T-cell (primary cell): ENCODE results near the gene ANO4. TPM values are rescaled to one million over a fixed set of nuclear protein-coding genes. Genes with fewer than 3 reads are reported as not detected.

Experiments used
- ATAC-seq, 4 experiments: fragments of 200-7000 bp in 3 of 4; fragments of 150-1000 bp in 1 of 4; cut with Tn5 transposase; replicated peaks in 1 of 4; 1 replicate in 3 of 4; 2 replicates in 1 of 4; pipeline ENCODE4 v1.10.0; 2021; ENCODE audit warnings: moderate library complexity in 3 of 4, mild to moderate bottlenecking in 2 of 4, moderate number of reproducible peaks in 1 of 4
- CTCF ChIA-PET, 2 donors: fragments of 300-600 bp; sonication (Branson Sonifier 250); formaldehyde crosslinking; loops; one replicate each; lab custom pipeline; 2022; ENCODE audit warnings: antibody characterized with exemption in 2 of 2; lab: Charles Lee
- POLR2A ChIA-PET, 2 donors: fragments of 300-600 bp; sonication (Branson Sonifier 250); formaldehyde crosslinking; loops; one replicate each; lab custom pipeline; 2022; ENCODE audit warnings: antibody characterized with exemption in 2 of 2; lab: Charles Lee
- DNase-seq, 35 experiments: peaks; one replicate each; pipeline versions ENCODE4 v3.0.0 to v3.0.0-alpha.2; 2013 to 2023
- H3K27ac ChIP-seq: one replicate; pipeline ENCODE4 v1.5.1; 2013; ENCODE audit warnings: low read length
- H3K27me3 ChIP-seq, 2 experiments: replicated peaks in 1 of 2; 1 replicate in 1 of 2; 2 replicates in 1 of 2; pipeline versions ENCODE4 v1.6.1 to v1.7.0; 2013; ENCODE audit warnings: low read length in 1 of 2, mixed read lengths in 1 of 2; ENCODE audit not compliant: control insufficient read depth in 2 of 2, insufficient read depth in 2 of 2; ENCODE audit errors: extremely low read depth in 1 of 2
- H3K36me3 ChIP-seq, 2 donors: 1 replicate in 1 of 2; 2 replicates in 1 of 2; pipeline versions ENCODE4 v1.6.1 to v1.7.0; 2013; ENCODE audit warnings: low read length in 1 of 2; ENCODE audit not compliant: control insufficient read depth in 2 of 2, insufficient read depth in 1 of 2; ENCODE audit errors: extremely low read depth in 1 of 2
- H3K4me1 ChIP-seq, 2 experiments: 1 replicate in 1 of 2; 2 replicates in 1 of 2; pipeline versions ENCODE4 v1.6.1 to v1.7.0; 2013; ENCODE audit warnings: low read length in 2 of 2, mixed read lengths in 1 of 2; ENCODE audit not compliant: insufficient read depth in 2 of 2, control insufficient read depth in 1 of 2; ENCODE audit errors: extremely low read depth in 1 of 2
- H3K4me3 ChIP-seq, 2 donors: 1 replicate in 1 of 2; 2 replicates in 1 of 2; pipeline versions ENCODE4 v1.5.1 to v1.7.0; 2013; ENCODE audit warnings: mild to moderate bottlenecking in 2 of 2, low read length in 1 of 2, moderate library complexity in 1 of 2; ENCODE audit not compliant: control insufficient read depth in 1 of 2; ENCODE audit errors: extremely low read depth in 1 of 2
- H3K9me3 ChIP-seq: 2 replicates; pipeline ENCODE4 v1.7.0; 2013
- H3K27ac Mint-ChIP-seq, 2 donors: one replicate each; pipeline ENCODE4 v1.8.0; 2020 to 2021; ENCODE audit warnings: mild to moderate bottlenecking in 2 of 2, mixed read lengths in 2 of 2
- H3K27me3 Mint-ChIP-seq, 2 donors: one replicate each; pipeline ENCODE4 v1.8.0; 2021 to 2022; ENCODE audit warnings: mixed read lengths in 2 of 2
- H3K36me3 Mint-ChIP-seq: one replicate; pipeline ENCODE4 v1.8.0; 2021; ENCODE audit warnings: mixed read lengths
- H3K4me1 Mint-ChIP-seq, 3 donors: one replicate each; pipeline ENCODE4 v1.8.0; 2020 to 2022; ENCODE audit warnings: mixed read lengths in 3 of 3, mild to moderate bottlenecking in 1 of 3
- H3K4me3 Mint-ChIP-seq, 3 donors: one replicate each; pipeline ENCODE4 v1.8.0; 2020 to 2022; ENCODE audit warnings: mild to moderate bottlenecking in 3 of 3, mixed read lengths in 3 of 3, moderate library complexity in 3 of 3
- H3K9me3 Mint-ChIP-seq, 3 donors: one replicate each; pipeline ENCODE4 v1.8.0; 2020 to 2022; ENCODE audit warnings: mixed read lengths in 3 of 3
- WGBS: methylation state at CpG from one replicate; pipeline ENCODE4 v1.1.5; 2013; ENCODE audit warnings: missing lambda C conversion rate; ENCODE audit not compliant: insufficient coverage; 5-methylcytosine and 5-hydroxymethylcytosine counted together
- total RNA-seq, 35 experiments: library from RNA in 6 of 35; stranded (reverse) in 6 of 35; fragments of 120-200 nt in 1 of 35; gene quantifications; one replicate each; pipeline versions ENCODE4 v1.2.1 to v1.2.4 and lab custom pipeline; 2013 to 2026

Gene ANO4
- total RNA-seq, 5 donors from 2014 or later (not counting 1 experiment from before 2014, with no cell fraction given), result 0.26 TPM; not detected in 4

DNA sequence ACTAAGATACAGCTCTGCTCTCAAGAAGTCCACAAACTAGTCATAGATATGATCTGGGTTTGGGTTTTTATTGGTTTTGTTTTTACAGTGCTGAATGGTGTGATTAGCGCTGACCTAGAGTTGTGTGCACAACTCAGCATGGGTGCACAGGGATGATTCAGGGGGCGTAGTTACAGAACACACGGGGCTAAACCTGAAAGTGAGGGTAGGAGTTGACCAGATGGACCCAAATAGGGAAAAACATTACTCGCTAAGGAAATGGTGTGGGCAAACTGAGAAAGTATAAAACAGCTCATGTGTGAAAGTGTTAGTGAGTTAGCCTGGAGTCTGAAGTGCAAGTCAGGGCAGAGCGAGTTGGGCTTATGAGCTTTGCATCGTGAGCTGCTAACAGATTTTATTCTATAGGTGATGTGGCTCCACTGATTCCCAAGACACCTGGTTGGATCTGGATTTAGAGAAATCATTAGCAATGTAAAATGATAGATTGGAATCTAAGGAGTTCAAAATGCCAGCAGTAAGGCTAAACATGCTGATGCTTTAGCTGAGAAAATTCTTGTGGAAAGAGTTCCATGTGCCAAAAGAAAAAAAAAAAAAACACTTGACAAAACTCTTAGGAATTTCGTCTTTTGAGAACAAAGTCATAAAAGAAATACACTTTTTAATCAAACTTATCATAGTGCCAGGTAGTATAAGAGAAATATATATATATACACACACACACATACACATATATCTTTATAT, 280.5 kb downstream of the ANO4 start:
- no peaks in the 10 kb centered on the region for H3K36me3 Mint-ChIP-seq
- H3K27ac Mint-ChIP-seq, result no peak overlapping the region
- Histone ChIP-seq H3K4me1 (no peaks in the 10 kb centered on the region), H3K27ac (no peak overlapping the region), H3K36me3 (no peaks in the 10 kb centered on the region), H3K27me3 (no peaks in the 10 kb centered on the region), H3K9me3 (no peaks in the 10 kb centered on the region), H3K4me3 (no peak overlapping the region)
- DNase-seq (no peak), ATAC-seq (no peak)
- no peak overlapping the region for H3K4me3 Mint-ChIP-seq
- peaks cover 0 to 4% (median 0%) of the 10 kb centered on the region in 3 donors for H3K4me1 Mint-ChIP-seq
- CTCF ChIA-PET, result no interaction called here
- H3K27me3 Mint-ChIP-seq, result no peaks in the 10 kb centered on the region
- peaks cover 0 to 6% (median 6%) of the 10 kb centered on the region in 3 donors for H3K9me3 Mint-ChIP-seq
- WGBS, result 44% methylated on average over 6 of the region's 7 CpGs
- POLR2A ChIA-PET, result no interaction called here

DNA sequence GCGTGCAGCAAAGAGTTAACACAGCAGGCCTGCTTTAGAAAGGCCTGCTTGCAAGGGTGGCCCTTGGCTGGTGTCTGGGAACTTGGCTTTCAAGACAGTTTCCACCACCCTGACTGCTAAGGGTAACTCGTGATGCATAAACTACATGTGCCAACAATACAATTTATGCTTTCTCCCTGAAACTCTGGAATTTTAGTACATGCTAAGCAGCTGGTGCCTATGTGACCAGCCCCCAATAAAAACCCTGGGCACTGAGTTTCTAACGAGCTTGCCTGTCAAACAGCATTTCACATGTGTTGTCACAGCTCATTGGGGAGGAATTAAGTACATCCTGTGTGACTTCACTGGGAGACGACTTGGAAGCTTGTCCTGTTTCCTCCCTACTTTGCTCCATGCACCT, 282.3 kb downstream of the ANO4 start:
- no peak overlapping the region for H3K27ac ChIP-seq
- 91% methylated on average over 1 of the region's 4 CpGs for WGBS
- Mint-ChIP-seq H3K27me3 (no peaks in the 10 kb centered on the region), H3K4me3 (no peak overlapping the region), H3K4me1 (peaks cover 0 to 4% (median 0%) of the 10 kb centered on the region in 3 donors), H3K36me3 (no peaks in the 10 kb centered on the region), H3K9me3 (peaks cover 0 to 2% (median 0%) of the 10 kb centered on the region in 3 donors), H3K27ac (no peak overlapping the region)
- DNase-seq, result no peak
- no peaks in the 10 kb centered on the region for H3K27me3 ChIP-seq
- no peak for ATAC-seq
- H3K36me3 ChIP-seq, result no peaks in the 10 kb centered on the region
- H3K9me3 ChIP-seq, result no peaks in the 10 kb centered on the region
- no peaks in the 10 kb centered on the region for H3K4me1 ChIP-seq
- ChIA-PET POLR2A (no interaction called here), CTCF (no interaction called here)
- no peak overlapping the region for H3K4me3 ChIP-seq

DNA sequence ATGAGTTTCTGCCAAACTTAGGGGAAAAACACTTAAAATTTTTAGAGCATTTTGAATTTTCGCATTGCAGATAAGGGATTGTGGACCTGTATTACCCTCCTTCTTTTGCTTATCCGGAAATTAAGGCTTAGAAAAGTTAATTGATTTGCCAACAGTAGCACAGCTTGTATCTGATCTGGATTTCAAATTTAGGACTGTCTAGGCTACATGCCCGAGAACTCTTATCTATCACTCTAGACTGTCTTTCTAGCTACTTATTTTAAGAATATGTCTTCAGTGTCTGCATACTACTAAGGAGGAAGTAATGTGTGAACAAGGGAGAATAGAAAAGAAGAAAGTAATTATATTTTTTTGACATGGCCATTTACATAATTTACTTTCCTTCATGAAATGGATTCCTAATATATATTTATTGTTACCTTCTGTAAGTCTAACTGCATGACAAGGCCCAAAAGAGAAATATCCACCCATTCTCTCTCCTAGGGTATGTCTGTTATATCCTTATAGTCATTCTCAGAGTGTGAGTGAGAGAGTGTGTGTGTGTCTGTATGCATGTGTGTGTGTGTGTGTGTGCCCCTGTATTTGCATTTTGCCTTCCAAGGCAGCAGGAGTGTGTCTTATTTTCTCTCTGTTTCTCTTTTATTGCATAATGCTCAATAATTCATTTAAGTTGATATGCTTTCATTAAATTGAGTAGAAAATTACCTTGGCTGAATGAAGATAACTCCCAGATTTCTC, 283.4 kb downstream of the ANO4 start:
- no peak for DNase-seq
- Histone ChIP-seq H3K27me3 (no peaks in the 10 kb centered on the region), H3K27ac (no peak overlapping the region), H3K4me1 (no peaks in the 10 kb centered on the region), H3K9me3 (no peaks in the 10 kb centered on the region), H3K4me3 (no peak overlapping the region), H3K36me3 (no peaks in the 10 kb centered on the region)
- no peak overlapping the region for H3K27ac Mint-ChIP-seq
- ChIA-PET CTCF (interaction anchor here in 1 of 2 donors (0.6 kb wide), 1 partner anchor 56 kb away, joined by 7 read pairs; no protein-coding TSS in a partner anchor), POLR2A (no interaction called here)
- peaks cover 0 to 4% of the 10 kb centered on the region in 2 donors for H3K27me3 Mint-ChIP-seq
- 100% methylated on average over 1 of the region's 3 CpGs for whole genome bisulfite sequencing
- H3K4me1 Mint-ChIP-seq, result peaks cover 0 to 4% (median 0%) of the 10 kb centered on the region in 3 donors
- no peak overlapping the region for H3K4me3 Mint-ChIP-seq
- peaks cover 0 to 5% (median 2%) of the 10 kb centered on the region in 3 donors for H3K9me3 Mint-ChIP-seq
- no peak for ATAC-seq
- H3K36me3 Mint-ChIP-seq, result no peaks in the 10 kb centered on the region

DNA sequence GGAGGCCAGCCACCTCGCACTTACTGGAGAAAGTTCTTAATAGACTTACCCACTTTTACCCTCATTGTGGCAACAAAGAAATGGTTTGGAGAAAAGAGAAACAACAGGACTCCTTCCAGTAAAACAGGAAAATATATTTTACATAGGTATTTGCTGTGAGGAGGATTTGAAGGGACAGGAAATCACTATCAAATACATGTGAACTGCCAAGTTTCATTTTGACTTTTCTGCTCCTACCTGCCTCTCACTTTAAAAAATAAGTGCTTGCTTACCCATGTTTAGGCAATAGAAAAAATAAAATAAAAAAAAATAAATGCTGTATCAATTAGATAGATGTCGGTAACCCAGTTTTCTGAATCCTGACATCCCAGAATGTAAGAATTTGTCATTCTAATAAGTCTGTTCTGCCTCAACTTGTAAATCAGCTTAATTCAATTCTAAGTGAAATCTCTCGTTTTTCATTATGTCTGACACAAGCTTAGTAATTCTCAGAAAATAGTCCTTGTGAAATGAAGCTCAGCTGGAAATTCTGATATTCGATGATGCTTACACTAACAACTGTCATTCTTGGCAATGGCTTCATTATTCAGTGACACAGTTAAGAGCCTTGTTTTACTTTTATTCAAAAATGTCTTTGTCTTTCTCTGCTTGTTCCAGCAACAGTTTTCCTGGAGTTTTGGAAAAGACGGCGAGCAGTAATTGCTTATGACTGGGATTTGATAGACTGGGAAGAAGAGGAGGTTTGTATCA, 284.1 kb downstream of the ANO4 start:
- Histone ChIP-seq H3K4me1 (no peaks in the 10 kb centered on the region), H3K36me3 (no peaks in the 10 kb centered on the region), H3K27me3 (no peaks in the 10 kb centered on the region), H3K27ac (no peak overlapping the region), H3K9me3 (no peaks in the 10 kb centered on the region), H3K4me3 (no peak overlapping the region)
- Mint-ChIP-seq H3K9me3 (peaks cover 0 to 5% (median 2%) of the 10 kb centered on the region in 3 donors), H3K27ac (no peak overlapping the region), H3K36me3 (no peaks in the 10 kb centered on the region), H3K4me3 (no peak overlapping the region), H3K4me1 (peaks cover 0 to 4% (median 0%) of the 10 kb centered on the region in 3 donors), H3K27me3 (peaks cover 0 to 4% of the 10 kb centered on the region in 2 donors)
- 46% methylated on average over 1 of the region's 6 CpGs for WGBS
- ATAC-seq (no peak), DNase-seq (no peak)
- CTCF ChIA-PET, result no interaction called here
- POLR2A ChIA-PET, result no interaction called here

DNA sequence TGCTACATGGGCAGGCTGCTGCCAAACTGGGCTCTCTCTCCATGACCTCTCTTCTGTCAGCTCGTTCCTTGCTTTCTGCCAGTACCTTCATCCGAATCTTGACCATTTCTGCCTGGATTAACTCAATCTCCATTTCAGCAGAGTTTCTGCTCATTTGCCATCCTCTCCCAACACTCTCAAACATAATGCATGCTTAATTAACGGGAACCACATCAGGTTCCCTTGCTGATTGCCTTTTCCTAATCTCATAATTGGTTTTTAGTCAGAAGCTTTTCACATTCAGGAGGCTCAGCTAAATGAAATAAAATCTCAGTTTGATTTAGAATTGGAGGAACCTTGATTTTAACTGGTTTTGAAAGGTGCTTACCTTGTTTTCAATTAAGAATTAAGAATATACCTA, 288.1 kb downstream of the ANO4 start:
- ChIA-PET POLR2A (no interaction called here), CTCF (no interaction called here)
- Histone ChIP-seq H3K4me1 (no peaks in the 10 kb centered on the region), H3K4me3 (no peak overlapping the region), H3K9me3 (no peaks in the 10 kb centered on the region), H3K27me3 (peaks cover 2% of the 10 kb centered on the region in 2 experiments), H3K27ac (no peak overlapping the region), H3K36me3 (no peaks in the 10 kb centered on the region)
- Mint-ChIP-seq H3K4me3 (no peak overlapping the region), H3K4me1 (peaks cover 0 to 5% (median 2%) of the 10 kb centered on the region in 3 donors), H3K27me3 (peaks cover 0 to 11% of the 10 kb centered on the region in 2 donors), H3K27ac (no peak overlapping the region), H3K36me3 (no peaks in the 10 kb centered on the region), H3K9me3 (peaks cover 0 to 8% (median 2%) of the 10 kb centered on the region in 3 donors)
- DNase-seq (no peak), ATAC-seq (no peak)
- WGBS, result 82% methylated on average over 2 of the region's 3 CpGs

DNA sequence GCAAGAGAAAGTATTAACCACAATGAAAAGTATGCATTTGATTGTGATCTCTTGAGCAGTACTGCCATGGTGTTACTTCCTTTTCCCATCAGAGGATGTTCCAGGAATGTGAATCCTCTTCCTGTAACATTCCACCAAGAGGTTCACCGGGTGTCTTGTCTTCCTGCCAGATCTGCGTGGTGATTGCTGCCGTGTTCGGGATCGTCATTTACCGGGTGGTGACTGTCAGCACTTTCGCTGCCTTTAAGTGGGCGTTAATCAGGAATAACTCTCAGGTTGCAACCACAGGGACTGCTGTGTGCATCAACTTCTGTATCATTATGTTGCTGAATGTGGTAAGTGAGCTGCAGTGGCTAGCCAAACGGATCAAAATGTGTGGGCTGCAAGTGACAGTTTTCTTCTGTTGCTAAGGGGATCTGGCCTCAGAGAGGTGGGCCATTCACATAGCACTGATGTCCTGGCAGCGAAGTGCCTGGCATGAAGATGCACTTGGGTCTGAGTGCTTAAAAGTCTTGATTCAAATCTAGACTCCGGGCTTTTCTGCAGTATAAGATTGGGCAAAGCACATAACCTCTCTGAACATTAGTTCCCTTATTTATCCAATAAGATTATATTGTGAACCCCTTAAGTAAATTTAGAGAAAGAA, 292.0 kb downstream of the ANO4 start:
- Mint-ChIP-seq H3K27ac (no peak overlapping the region), H3K4me3 (no peak overlapping the region), H3K9me3 (peaks cover 0 to 8% (median 2%) of the 10 kb centered on the region in 3 donors), H3K36me3 (no peaks in the 10 kb centered on the region), H3K4me1 (peaks cover 0 to 2% (median 2%) of the 10 kb centered on the region in 3 donors), H3K27me3 (peaks cover 0 to 16% of the 10 kb centered on the region in 2 donors)
- H3K4me1 ChIP-seq, result no peaks in the 10 kb centered on the region
- no peaks in the 10 kb centered on the region for H3K36me3 ChIP-seq
- no peaks in the 10 kb centered on the region for H3K9me3 ChIP-seq
- H3K4me3 ChIP-seq, result no peak overlapping the region
- H3K27me3 ChIP-seq, result peaks cover 2% of the 10 kb centered on the region in 2 experiments
- DNase-seq, result no peak
- CTCF ChIA-PET, result no interaction called here
- WGBS, result 7% methylated on average over 9 of the region's 11 CpGs
- POLR2A ChIA-PET, result no interaction called here
- H3K27ac ChIP-seq, result no peak overlapping the region
- no peak for ATAC-seq
